Measurements from ENCODE around the gene EPG5.

DNA sequence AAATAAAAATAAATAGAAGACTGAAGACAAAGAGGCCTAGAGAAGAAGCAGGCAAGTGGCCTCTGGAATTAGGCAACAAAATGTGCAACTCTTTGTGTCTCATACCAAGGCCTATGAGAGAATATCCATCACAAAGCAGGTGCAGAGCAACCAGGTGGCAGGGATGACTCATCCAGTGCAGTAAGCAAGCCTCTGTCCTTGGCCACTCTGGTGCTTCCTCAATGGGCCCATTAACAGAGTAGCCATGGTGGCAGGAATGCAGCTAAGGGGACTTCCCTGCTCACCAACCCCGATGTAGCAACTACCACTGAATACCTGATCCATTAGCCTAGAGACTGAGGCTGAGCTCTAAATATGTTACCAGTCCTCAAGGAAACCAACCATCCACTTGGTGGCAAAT lies 11.0 kb upstream of the EPG5 start:
- no peak for TF ChIP-seq POLR2A (IDR thresholded peaks at IDR 0.05)
- TF ChIP-seq, protein P1, sequence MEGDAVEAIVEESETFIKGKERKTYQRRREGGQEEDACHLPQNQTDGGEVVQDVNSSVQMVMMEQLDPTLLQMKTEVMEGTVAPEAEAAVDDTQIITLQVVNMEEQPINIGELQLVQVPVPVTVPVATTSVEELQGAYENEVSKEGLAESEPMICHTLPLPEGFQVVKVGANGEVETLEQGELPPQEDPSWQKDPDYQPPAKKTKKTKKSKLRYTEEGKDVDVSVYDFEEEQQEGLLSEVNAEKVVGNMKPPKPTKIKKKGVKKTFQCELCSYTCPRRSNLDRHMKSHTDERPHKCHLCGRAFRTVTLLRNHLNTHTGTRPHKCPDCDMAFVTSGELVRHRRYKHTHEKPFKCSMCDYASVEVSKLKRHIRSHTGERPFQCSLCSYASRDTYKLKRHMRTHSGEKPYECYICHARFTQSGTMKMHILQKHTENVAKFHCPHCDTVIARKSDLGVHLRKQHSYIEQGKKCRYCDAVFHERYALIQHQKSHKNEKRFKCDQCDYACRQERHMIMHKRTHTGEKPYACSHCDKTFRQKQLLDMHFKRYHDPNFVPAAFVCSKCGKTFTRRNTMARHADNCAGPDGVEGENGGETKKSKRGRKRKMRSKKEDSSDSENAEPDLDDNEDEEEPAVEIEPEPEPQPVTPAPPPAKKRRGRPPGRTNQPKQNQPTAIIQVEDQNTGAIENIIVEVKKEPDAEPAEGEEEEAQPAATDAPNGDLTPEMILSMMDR (IDR thresholded peaks at IDR 0.05 in 4 of 5, conservative IDR thresholded peaks at IDR 0.05 in 1 of 5), result no peak
